Endothelial cell of umbilical vein (primary cell): ENCODE data around the gene YY2. TPM values are rescaled to one million over a fixed set of nuclear protein-coding genes. Genes with fewer than 3 reads are reported as not detected.

Experiments used
- BruUV-seq: library from RNA; stranded (reverse); fragments of 400-500 nt; replicated peaks from 2 replicates; lab custom pipeline; 2021; lab: Mats Ljungman, UMichigan
- CTCF ChIA-PET: fragments of 300-600, 350-600 bp; sonication (Branson Sonifier 250); formaldehyde crosslinking; loops from one replicate; lab custom pipeline; 2021; ENCODE audit warnings: antibody characterized with exemption, inconsistent platforms; lab: Charles Lee
- POLR2A ChIA-PET: fragments of 300-600, 350-600 bp; sonication (Branson Sonifier 250); formaldehyde crosslinking; loops from one replicate; lab custom pipeline; 2021; ENCODE audit warnings: antibody characterized with exemption, inconsistent platforms; lab: Charles Lee
- DNase-seq: peaks from one replicate; pipeline ENCODE4 v3.0.0-alpha.2; 2011; ENCODE audit warnings: low read depth, low spot score
- FAIRE-seq: peaks from 2 replicates; lab custom pipeline; 2011; peaks lifted over from hg19 to GRCh38; lab: Jason Lieb, UNC
- H2AFZ ChIP-seq: 2 replicates; pipeline ENCODE4 v1.6.0; 2012; ENCODE audit warnings: low read depth, low read length, control low read depth, inconsistent platforms
- H3K27ac ChIP-seq: 2 replicates; pipeline ENCODE4 v1.5.1; 2011; ENCODE audit warnings: low read depth, mild to moderate bottlenecking, control low read depth, low read length, moderate library complexity; ENCODE audit not compliant: insufficient read depth
- H3K27me3 ChIP-seq, 2 experiments: 2 replicates each; pipeline versions ENCODE4 v1.6.0 to v1.6.1; 2011; ENCODE audit warnings: low read length in 2 of 2, mixed read lengths in 1 of 2; ENCODE audit not compliant: control insufficient read depth in 2 of 2, insufficient read depth in 2 of 2
- H3K36me3 ChIP-seq, 2 experiments: 2 replicates in 1 of 2; 3 replicates in 1 of 2; pipeline ENCODE4 v1.5.1; 2011; ENCODE audit warnings: low read length in 2 of 2, mild to moderate bottlenecking in 1 of 2, moderate library complexity in 1 of 2; ENCODE audit not compliant: control insufficient read depth in 2 of 2, insufficient read depth in 2 of 2; ENCODE audit errors: extremely low read depth in 1 of 2
- H3K4me1 ChIP-seq: 3 replicates; pipeline ENCODE4 v1.5.1; 2011; ENCODE audit warnings: mild to moderate bottlenecking, low read length; ENCODE audit not compliant: control insufficient read depth, insufficient read depth; ENCODE audit errors: extremely low read depth
- H3K4me2 ChIP-seq: 2 replicates; pipeline ENCODE4 v1.6.1; 2011; ENCODE audit warnings: low read length, control low read depth, mixed read lengths; ENCODE audit not compliant: insufficient read depth
- H3K4me3 ChIP-seq, 3 experiments: fragments of 200-600 bp in 1 of 3; sonication (generic), shearing (Covaris generic) in 1 of 3; replicated peaks in 1 of 3; 2 replicates each; pipeline ENCODE4 v1.5.1; 2011 to 2016; ENCODE audit warnings: control low read depth in 3 of 3, low read length in 3 of 3, mild to moderate bottlenecking in 2 of 3, inconsistent platforms in 1 of 3, low read depth in 1 of 3, moderate library complexity in 1 of 3; ENCODE audit not compliant: insufficient read depth in 1 of 3
- H3K79me2 ChIP-seq: 2 replicates; pipeline ENCODE4 v1.6.0; 2012; ENCODE audit warnings: low read length, inconsistent platforms; ENCODE audit not compliant: control insufficient read depth, insufficient read depth
- H3K9ac ChIP-seq: replicated peaks from 2 replicates; pipeline ENCODE3; 2011; ENCODE audit warnings: low read length, control low read depth; ENCODE audit not compliant: insufficient read depth; ENCODE audit errors: extremely low read depth
- H3K9me1 ChIP-seq: replicated peaks from 3 replicates; pipeline ENCODE4 v1.6.0; 2011; ENCODE audit warnings: mild to moderate bottlenecking, low read length; ENCODE audit not compliant: control insufficient read depth, insufficient read depth; ENCODE audit errors: extremely low read depth
- H3K9me3 ChIP-seq: replicated peaks from 2 replicates; pipeline ENCODE4 v1.5.1; 2012; ENCODE audit warnings: low read length, inconsistent platforms; ENCODE audit not compliant: control insufficient read depth, insufficient read depth
- H4K20me1 ChIP-seq: replicated peaks from 2 replicates; pipeline ENCODE3; 2011; ENCODE audit warnings: mild to moderate bottlenecking, low read length; ENCODE audit not compliant: control insufficient read depth, insufficient read depth; ENCODE audit errors: extremely low read depth
- CTCF ChIP-seq, 2 donors: IDR thresholded peaks; 1 replicate in 1 of 2; 2 replicates in 1 of 2; pipeline ENCODE4 v1.5.1; 2011; ENCODE audit warnings: low read length in 2 of 2, mild to moderate bottlenecking in 2 of 2, moderate library complexity in 2 of 2, control low read depth in 1 of 2, inconsistent platforms in 1 of 2, low read depth in 1 of 2; ENCODE audit not compliant: insufficient read depth in 1 of 2; ENCODE audit errors: extremely low read depth in 1 of 2
- EZH2 ChIP-seq: IDR thresholded peaks from 2 replicates; pipeline ENCODE4 v1.6.1; 2012; ENCODE audit warnings: borderline replicate concordance, low read depth, mild to moderate bottlenecking, moderate library complexity, low read length, inconsistent platforms; ENCODE audit not compliant: severe bottlenecking
- GATA2 ChIP-seq: IDR thresholded peaks from 2 replicates; pipeline ENCODE4 v1.7.0; 2011; ENCODE audit warnings: low read depth, mild to moderate bottlenecking, moderate library complexity, mixed read lengths, low read length; ENCODE audit not compliant: insufficient read length, insufficient read depth
- JUN ChIP-seq: IDR thresholded peaks from 2 replicates; pipeline ENCODE4 v1.6.1; 2011; ENCODE audit warnings: borderline replicate concordance, low read depth; ENCODE audit not compliant: insufficient read length, insufficient read depth
- MAX ChIP-seq: IDR thresholded peaks from 2 replicates; pipeline ENCODE4 v1.6.1; 2011; ENCODE audit not compliant: insufficient read depth, insufficient read length
- POLR2A ChIP-seq: IDR thresholded peaks from 2 replicates; pipeline ENCODE4 v1.6.1; 2012; ENCODE audit warnings: low read depth, mild to moderate bottlenecking, control low read depth, low read length
- POLR2AphosphoS5 ChIP-seq: IDR thresholded peaks from 2 replicates; pipeline ENCODE4 v1.6.1; 2012; ENCODE audit warnings: low read depth, mild to moderate bottlenecking, control low read depth, low read length, moderate library complexity; ENCODE audit not compliant: insufficient read depth
- dilution Hi-C: fragments of 300-500 bp; cut with MboI; formaldehyde crosslinking; loops from one replicate; pipeline ENCODE4 v1.15.0; 2019; ENCODE audit warnings: low sequenced_read_pairs; ENCODE audit not compliant: extremely low pct_ligation_motif_present
- intact Hi-C: fragments of 100-400 bp; cut with micrococcal nuclease; formaldehyde crosslinking; loops from one replicate; pipeline ENCODE4 v1.10.0; 2022
- polyA plus RNA-seq, 4 experiments: library from polyadenylated mRNA; depleted of rRNA in 3 of 4; stranded (reverse) in 3 of 4; unstranded in 1 of 4; fragments of >200 nt; gene quantifications; 2 replicates each; pipeline versions ENCODE4 v1.2.1 to v1.2.3, GENCODE V29; 2011 to 2012; ENCODE audit warnings: missing spikeins in 1 of 4
- total RNA-seq: library from RNA; stranded (reverse); gene quantifications from 2 replicates; pipeline ENCODE4 v1.2.3, GENCODE V29; 2021

Gene YY2
- total and polyA plus RNA-seq, 2 donors (not counting 3 experiments of a cell fraction or from before 2014, with no cell fraction given), result 0.86 to 3.0 TPM

GRCh38 chrX:21875013-21875412, 19.2 kb downstream of the YY2 start:
- no TSS peak for BruUV-seq
- ChIA-PET POLR2A (no interaction called here), CTCF (no interaction called here)
- dilution Hi-C loops, result no loop called here
- H3K4me2 ChIP-seq, result no peak overlapping the region
- intact Hi-C loops, result no loop called here
- no peaks in the 10 kb centered on the region for H3K27me3 ChIP-seq
- H4K20me1 ChIP-seq, result no peaks in the 10 kb centered on the region
- TF ChIP-seq MAX (no peak), POLR2AphosphoS5 (no peak), GATA2 (no peak), EZH2 (no peak), JUN (no peak), POLR2A (no peak)
- FAIRE-seq (no peak), DNase-seq (no peak)
- no peak overlapping the region for H3K4me3 ChIP-seq
- no peaks in the 10 kb centered on the region for H3K36me3 ChIP-seq
- no peaks in the 10 kb centered on the region for H3K9me1 ChIP-seq
- H3K27ac ChIP-seq, result no peak overlapping the region
- no peaks in the 10 kb centered on the region for H3K9me3 ChIP-seq
- H3K9ac ChIP-seq, result no peak overlapping the region
- no peak overlapping the region for H2AFZ ChIP-seq
- peaks cover 11% of the 10 kb centered on the region for H3K4me1 ChIP-seq
- H3K79me2 ChIP-seq, result no peaks in the 10 kb centered on the region

- peaks cover 12% of the 10 kb centered on the region for H3K4me1 ChIP-seq
- TF ChIP-seq EZH2 (no peak), CTCF (IDR thresholded peaks at IDR 0.05; ENCODE audit: extremely low read depth in 1 of 2, insufficient read depth in 1 of 2, low read depth in 1 of 2, low read length in 2 of 2) (no peak), POLR2A (no peak)
- no peak overlapping the region for H3K27ac ChIP-seq
- DNase-seq, result no peak
- no peak overlapping the region for H3K9ac ChIP-seq
- no peak overlapping the region for H3K4me3 ChIP-seq
- POLR2A ChIA-PET, result no interaction called here
- no peaks in the 10 kb centered on the region for H4K20me1 ChIP-seq
- dilution Hi-C loops (no loop called here), intact Hi-C loops (no loop called here)
- H2AFZ ChIP-seq, result no peak overlapping the region
- no peaks in the 10 kb centered on the region for H3K27me3 ChIP-seq
- no peaks in the 10 kb centered on the region for H3K36me3 ChIP-seq
- CTCF ChIA-PET, result no interaction called here
- BruUV-seq, result no TSS peak
- no peaks in the 10 kb centered on the region for H3K79me2 ChIP-seq
- no peaks in the 10 kb centered on the region for H3K9me3 ChIP-seq
- no peak overlapping the region for H3K4me2 ChIP-seq
- no peaks in the 10 kb centered on the region for H3K9me1 ChIP-seq
- no peak for FAIRE-seq
Observed at GRCh38 chrX:21881881-21882574, 26.2 kb downstream of the YY2 start.
